ENCODE measurements around the gene TBX15.
A peak's percentile ranks its signal among the peaks of the same experiment; 100 is the strongest.

The TBX15 gene

GRCh38 chr1:118988186-118989005 is at the start of gene TBX15:
TSS of gene TBX15 (minus strand) at chr1:118988343. CDS start at chr1:118987795, 548 bp downstream.
- DNase-seq (ENCODE audit: low read depth), result no peak

GRCh38 chr1:119034359-119034758 is 46.2 kb upstream of the TBX15 start:
- no peak for DNase-seq (ENCODE audit: low read depth)

- no peak for DNase-seq (ENCODE audit: low read depth)
Measured at GRCh38 chr1:119032986-119033385, 44.8 kb upstream of the TBX15 start.

GRCh38 chr1:119027759-119028158 is 39.6 kb upstream of the TBX15 start:
- DNase-seq (ENCODE audit: low read depth), result no peak

- DNase-seq (ENCODE audit: low read depth), result no peak
Measured at GRCh38 chr1:119026956-119027355, 38.8 kb upstream of the TBX15 start.

- DNase-seq (ENCODE audit: low read depth), result no peak
Measured at GRCh38 chr1:119015547-119015946, 27.4 kb upstream of the TBX15 start.

GRCh38 chr1:119012383-119012782 is 24.2 kb upstream of the TBX15 start:
- no peak for DNase-seq (ENCODE audit: low read depth)

- DNase-seq (ENCODE audit: low read depth), result no peak
Measured at GRCh38 chr1:119011706-119012105, 23.6 kb upstream of the TBX15 start.

- no peak for DNase-seq (ENCODE audit: low read depth)
Measured at GRCh38 chr1:119011116-119011515, 23.0 kb upstream of the TBX15 start.

- DNase-seq (ENCODE audit: low read depth), result no peak
Measured at GRCh38 chr1:119010201-119010600, 22.1 kb upstream of the TBX15 start.

- DNase-seq (ENCODE audit: low read depth), result no peak
Measured at GRCh38 chr1:119009312-119009655, 21.1 kb upstream of the TBX15 start.

- DNase-seq (ENCODE audit: low read depth), result peak; percentile 40
Measured at GRCh38 chr1:119008483-119009311, 20.6 kb upstream of the TBX15 start.

GRCh38 chr1:119007670-119008482 is 19.7 kb upstream of the TBX15 start:
- DNase-seq (ENCODE audit: low read depth), result no peak

GRCh38 chr1:119007339-119007669 is 19.2 kb upstream of the TBX15 start:
- DNase-seq (ENCODE audit: low read depth), result no peak

- DNase-seq (ENCODE audit: low read depth), result no peak
Measured at GRCh38 chr1:119006406-119007279, 18.5 kb upstream of the TBX15 start.

- no peak for DNase-seq (ENCODE audit: low read depth)
Measured at GRCh38 chr1:119005724-119006405, 17.7 kb upstream of the TBX15 start.

- no peak for DNase-seq (ENCODE audit: low read depth)
Measured at GRCh38 chr1:119004781-119005180, 16.6 kb upstream of the TBX15 start.

- no peak for DNase-seq (ENCODE audit: low read depth)
Measured at GRCh38 chr1:119004129-119004527, 16.0 kb upstream of the TBX15 start.

GRCh38 chr1:119003413-119004128 is 15.4 kb upstream of the TBX15 start:
- DNase-seq (ENCODE audit: low read depth), result no peak

GRCh38 chr1:119002028-119002686 is 14.0 kb upstream of the TBX15 start:
- DNase-seq (ENCODE audit: low read depth), result peak; percentile 64
